ENCODE results near the gene PRSS22.
A peak's percentile ranks its signal among the peaks of the same experiment; 100 is the strongest.

Gene PRSS22

GRCh38 chr16:2857451-2858244 is at the start of gene PRSS22:
PRSS22 (minus strand) TSS chr16:2858170; CDS start chr16:2858104, 66 bp downstream.
- DNase-seq, result no peak

- DNase-seq, result peak; percentile 69
These were observed 49.2 kb upstream of the PRSS22 start for GRCh38 chr16:2907084-2907753.

- DNase-seq, result no peak
These were observed 48.0 kb upstream of the PRSS22 start for GRCh38 chr16:2905988-2906387.

- peak; percentile 97 for DNase-seq
These were observed 47.4 kb upstream of the PRSS22 start for GRCh38 chr16:2905241-2905987.

GRCh38 chr16:2904922-2905240 is 46.9 kb upstream of the PRSS22 start:
- no peak for DNase-seq

GRCh38 chr16:2904100-2904921 is 46.3 kb upstream of the PRSS22 start:
- DNase-seq, result peak; percentile 83

- no peak for DNase-seq
These were observed 44.6 kb upstream of the PRSS22 start for GRCh38 chr16:2902337-2903130.

GRCh38 chr16:2900526-2901075 is 42.6 kb upstream of the PRSS22 start:
- DNase-seq, result no peak

- DNase-seq, result no peak
These were observed 41.6 kb upstream of the PRSS22 start for GRCh38 chr16:2899564-2900072.

GRCh38 chr16:2898831-2899563 is 41.0 kb upstream of the PRSS22 start:
- DNase-seq, result no peak

- DNase-seq, result no peak
These were observed 39.1 kb upstream of the PRSS22 start for GRCh38 chr16:2897110-2897509.

GRCh38 chr16:2896480-2897010 is 38.6 kb upstream of the PRSS22 start:
- no peak for DNase-seq

GRCh38 chr16:2895813-2896212 is 37.8 kb upstream of the PRSS22 start:
- no peak for DNase-seq

- DNase-seq, result no peak
These were observed 36.3 kb upstream of the PRSS22 start for GRCh38 chr16:2894231-2894630.

GRCh38 chr16:2884041-2884451 is 26.1 kb upstream of the PRSS22 start:
- DNase-seq, result no peak

GRCh38 chr16:2883458-2883908 is 25.5 kb upstream of the PRSS22 start:
- DNase-seq, result no peak

GRCh38 chr16:2882650-2883457 is 24.9 kb upstream of the PRSS22 start, which contains the start of gene FLYWCH2:
FLYWCH2 (plus strand) TSS chr16:2883215; CDS start chr16:2896450, 13,235 bp downstream.
- peak; percentile 98 for DNase-seq

GRCh38 chr16:2881783-2882649 is 24.0 kb upstream of the PRSS22 start:
- DNase-seq, result no peak
